ENCODE data around the gene DTX1. TPM values are rescaled to one million over a fixed set of nuclear protein-coding genes. Genes with fewer than 3 reads are reported as not detected.

DTX1 gene
- total and polyA plus RNA-seq, 2 of the 8 experiments (the other 6 are each of a cell fraction or from before 2014, with no cell fraction given): 4.7 to 6.9 TPM

- no peak for TF ChIP-seq YY1 (IDR thresholded peaks at IDR 0.05; ENCODE audit: low read depth, low read length)
- TF ChIP-seq BCL11A (IDR thresholded peaks at IDR 0.05; ENCODE audit: low read depth in 2 of 2, low read length in 2 of 2): no peak
- TF ChIP-seq CREB1 (IDR thresholded peaks at IDR 0.05): no peak
Observed at GRCh38 chr12:113040722-113041171, 15.8 kb upstream of the DTX1 start (continued).
